Fibroblast of skin of right quadriceps (primary cell): ENCODE measurements around the gene KDM4B.

Experiments
- DNase-seq: peaks from one replicate; pipeline ENCODE4 v3.0.0-alpha.2; 2013

The KDM4B gene

GRCh38 chr19:5112175-5112574 lies 143.3 kb downstream of the KDM4B start:
- DNase-seq, result no peak

- DNase-seq, result peak; percentile 79
Measured at GRCh38 chr19:5112681-5113575, 144.0 kb downstream of the KDM4B start.

- no peak for DNase-seq
Measured at GRCh38 chr19:5113633-5114586, 145.0 kb downstream of the KDM4B start.

GRCh38 chr19:5114727-5115126 lies 145.8 kb downstream of the KDM4B start:
- no peak for DNase-seq

GRCh38 chr19:5115351-5115750 lies 146.4 kb downstream of the KDM4B start:
- no peak for DNase-seq

- DNase-seq, result no peak
Measured at GRCh38 chr19:5115771-5116202, 146.9 kb downstream of the KDM4B start.

GRCh38 chr19:5116292-5116691 lies 147.4 kb downstream of the KDM4B start:
- DNase-seq, result no peak

GRCh38 chr19:5117421-5117820 lies 148.5 kb downstream of the KDM4B start:
- no peak for DNase-seq

- DNase-seq, result no peak
Measured at GRCh38 chr19:5118026-5118425, 149.1 kb downstream of the KDM4B start.

GRCh38 chr19:5119297-5119998 lies 150.5 kb downstream of the KDM4B start:
- DNase-seq, result no peak

GRCh38 chr19:5120321-5120720 lies 151.4 kb downstream of the KDM4B start:
- DNase-seq, result no peak

GRCh38 chr19:5120833-5121232 lies 151.9 kb downstream of the KDM4B start:
- DNase-seq, result no peak

GRCh38 chr19:5121266-5122120 lies 152.6 kb downstream of the KDM4B start:
- DNase-seq, result no peak

- DNase-seq, result no peak
Measured at GRCh38 chr19:5122121-5122400, 153.1 kb downstream of the KDM4B start.

GRCh38 chr19:5122671-5123409 lies 153.9 kb downstream of the KDM4B start:
- no peak for DNase-seq

GRCh38 chr19:5123646-5124045 lies 154.7 kb downstream of the KDM4B start:
- no peak for DNase-seq

GRCh38 chr19:5124111-5124855 lies 155.4 kb downstream of the KDM4B start:
- DNase-seq, result no peak

- DNase-seq, result no peak
Measured at GRCh38 chr19:5125376-5125775, 156.5 kb downstream of the KDM4B start.

- DNase-seq, result peak; percentile 19
Measured at GRCh38 chr19:5125797-5126497, 157.0 kb downstream of the KDM4B start.
